HCT116 (cell line): Measurements from ENCODE around the gene NAA60. TPM values are rescaled to one million over a fixed set of nuclear protein-coding genes. Genes with fewer than 3 reads are reported as not detected.

Source experiments
- ATAC-seq: fragments of 200-7000 bp; cut with Tn5 transposase; 2 replicates; pipeline ENCODE4 v1.9.1; 2020; ENCODE audit warnings: mild to moderate bottlenecking, moderate library complexity
- BruUV-seq: library from RNA; stranded (reverse); fragments of 400-500 nt; replicated peaks from 2 replicates; lab custom pipeline; 2021; lab: Mats Ljungman, UMichigan
- CTCF ChIA-PET: fragments of 300-600 bp; sonication (Branson Sonifier 250); formaldehyde crosslinking; loops from one replicate; lab custom pipeline; 2021; ENCODE audit warnings: antibody characterized with exemption; lab: Charles Lee
- POLR2A ChIA-PET: fragments of 300-600, 350-600 bp; sonication (Branson Sonifier 250); formaldehyde crosslinking; loops from one replicate; lab custom pipeline; 2021; ENCODE audit warnings: antibody characterized with exemption; lab: Charles Lee
- RAD21 ChIA-PET, 2 experiments: fragments of 300-600 bp; sonication (Branson Sonifier 250); formaldehyde crosslinking; loops; one replicate each; lab custom pipeline; 2023; ENCODE audit warnings: low total read pairs in 2 of 2; ENCODE audit not compliant: uncharacterized antibody in 2 of 2, unreplicated experiment in 2 of 2, low non-redundant PET in 1 of 2; lab: Charles Lee
- DNase-seq: peaks from one replicate; pipeline ENCODE4 v3.0.0-alpha.2; 2010; ENCODE audit warnings: low read depth, low spot score
- H2AFZ ChIP-seq: fragments of 200-600 bp; shearing (Covaris generic), sonication (generic); 2 replicates; pipeline ENCODE4 v1.6.1; 2017; ENCODE audit warnings: low read depth, mixed run types, mixed read lengths, antibody characterized with exemption, low read length; ENCODE audit not compliant: poor library complexity, severe bottlenecking
- H3K27ac ChIP-seq: 2 replicates; pipeline ENCODE4 v1.5.1; 2012; ENCODE audit warnings: low read depth, low read length
- H3K27me3 ChIP-seq: fragments of 200-600 bp; sonication (generic); 2 replicates; pipeline ENCODE4 v1.6.1; 2016; ENCODE audit warnings: mixed run types, low read length, mixed read lengths; ENCODE audit not compliant: insufficient read depth
- H3K36me3 ChIP-seq, 2 experiments: fragments of 200-500 bp in 1 of 2; fragments of 200-600 bp in 1 of 2; sonication (Bioruptor generic) in 1 of 2; sonication (generic) in 1 of 2; 2 replicates each; pipeline versions ENCODE4 v1.5.1 to v1.6.1; 2014 to 2016; ENCODE audit warnings: low read length in 2 of 2, inconsistent platforms in 1 of 2, mixed read lengths in 1 of 2, mixed run types in 1 of 2; ENCODE audit not compliant: insufficient read depth in 2 of 2, control insufficient read depth in 1 of 2
- H3K4me1 ChIP-seq, 2 experiments: fragments of 200-600 bp in 1 of 2; sonication (generic) in 1 of 2; 2 replicates each; pipeline versions ENCODE4 v1.5.1 to v1.6.1; 2012 to 2017; ENCODE audit warnings: low read length in 2 of 2, inconsistent platforms in 1 of 2, mild to moderate bottlenecking in 1 of 2, mixed read lengths in 1 of 2, mixed run types in 1 of 2, moderate library complexity in 1 of 2; ENCODE audit not compliant: insufficient read depth in 2 of 2, control insufficient read depth in 1 of 2
- H3K4me2 ChIP-seq: fragments of 200-600 bp; sonication (generic); 2 replicates; pipeline ENCODE4 v1.6.1; 2017; ENCODE audit warnings: mixed run types, low read length, mixed read lengths
- H3K4me3 ChIP-seq, 2 experiments: fragments of 200-600 bp in 1 of 2; sonication (generic) in 1 of 2; replicated peaks in 1 of 2; 2 replicates each; pipeline ENCODE4 v1.5.1; 2011 to 2016; ENCODE audit warnings: low read length in 2 of 2, control low read depth in 1 of 2, low read depth in 1 of 2, mild to moderate bottlenecking in 1 of 2, mixed read lengths in 1 of 2, mixed run types in 1 of 2
- H3K79me2 ChIP-seq: fragments of 200-600 bp; sonication (generic); 2 replicates; pipeline ENCODE4 v1.6.1; 2017; ENCODE audit warnings: mild to moderate bottlenecking, mixed run types, low read length, moderate library complexity, mixed read lengths; ENCODE audit not compliant: insufficient read depth
- H3K9ac ChIP-seq: fragments of 200-600 bp; sonication (generic); 2 replicates; pipeline ENCODE4 v1.6.1; 2016; ENCODE audit warnings: low read length, mixed read lengths
- H3K9me2 ChIP-seq: fragments of 200-600 bp; sonication (generic), shearing (Covaris generic); 2 replicates; pipeline ENCODE4 v1.6.1; 2017; ENCODE audit warnings: mixed run types, mild to moderate bottlenecking, moderate library complexity; ENCODE audit not compliant: insufficient read depth
- H3K9me3 ChIP-seq, 2 experiments: fragments of 200-500 bp in 1 of 2; fragments of 200-600 bp in 1 of 2; sonication (Bioruptor generic) in 1 of 2; sonication (generic) in 1 of 2; 2 replicates each; pipeline ENCODE4 v1.6.1; 2014 to 2017; ENCODE audit warnings: low read length in 2 of 2, mixed read lengths in 2 of 2, inconsistent platforms in 1 of 2, low read depth in 1 of 2, mild to moderate bottlenecking in 1 of 2, mixed run types in 1 of 2, moderate library complexity in 1 of 2; ENCODE audit not compliant: control insufficient read depth in 1 of 2, insufficient read depth in 1 of 2
- H4K20me1 ChIP-seq: fragments of 200-600 bp; sonication (generic), shearing (Covaris generic); 2 replicates; pipeline ENCODE4 v1.6.1; 2017; ENCODE audit warnings: mixed run types, mild to moderate bottlenecking, moderate library complexity; ENCODE audit not compliant: insufficient read depth
- ATF3 ChIP-seq: IDR thresholded peaks from 2 replicates; pipeline ENCODE4 v1.6.1; 2012
- EZH2 ChIP-seq: fragments of 200-600 bp; sonication (generic); IDR thresholded peaks from 2 replicates; pipeline ENCODE4 v1.6.1; 2017; ENCODE audit warnings: antibody characterized with exemption, mixed run types
- EZH2phosphoT487 ChIP-seq: fragments of 200-600 bp; IDR thresholded peaks from 2 replicates; pipeline ENCODE4 v1.6.1; 2018; ENCODE audit warnings: antibody characterized with exemption, borderline replicate concordance
- FOSL1 ChIP-seq: IDR thresholded peaks from 2 replicates; pipeline ENCODE4 v1.6.1; 2012; ENCODE audit warnings: low read depth
- MAX ChIP-seq: IDR thresholded peaks from 2 replicates; pipeline ENCODE4 v1.6.1; 2012
- RAD21 ChIP-seq: IDR thresholded peaks from 2 replicates; pipeline ENCODE4 v1.6.1; 2012; ENCODE audit warnings: low read depth, mild to moderate bottlenecking
- REST ChIP-seq: IDR thresholded peaks from 2 replicates; pipeline ENCODE4 v1.6.1; 2012; ENCODE audit warnings: low read depth
- SIN3A ChIP-seq: IDR thresholded peaks from 2 replicates; pipeline ENCODE4 v1.6.1; 2012; ENCODE audit warnings: low read depth
- ZFX ChIP-seq: fragments of 450-650 bp; IDR thresholded peaks from 2 replicates; pipeline ENCODE4 v1.6.1; 2017
- intact Hi-C: fragments of 100-400 bp; cut with micrococcal nuclease; formaldehyde crosslinking; loops from 2 replicates; pipeline ENCODE4 v1.10.0; 2022
- total RNA-seq: library from RNA; stranded (reverse); gene quantifications from one replicate; pipeline ENCODE4 v1.2.1, GENCODE V29; 2021; ENCODE audit not compliant: unreplicated experiment

NAA60 gene
- total RNA-seq, 1 experiment from 2014 or later, result 32.2 TPM

- ChIA-PET POLR2A (no interaction called here), CTCF (no interaction called here), RAD21 (no interaction called here)
- Histone ChIP-seq H3K9me3 (no peaks in the 10 kb centered on the region), H3K4me2 (no peak overlapping the region), H3K36me3 (peaks cover 1 to 8% of the 10 kb centered on the region in 2 experiments; a peak in 3 of 4 replicates), H3K27me3 (no peaks in the 10 kb centered on the region), H3K27ac (no peak overlapping the region), H3K9ac (no peak overlapping the region), H3K4me3 (no peak overlapping the region), H4K20me1 (no peaks in the 10 kb centered on the region), H3K9me2 (no peaks in the 10 kb centered on the region), H3K4me1 (no peaks in the 10 kb centered on the region), H3K79me2 (peaks cover 81% of the 10 kb centered on the region), H2AFZ (no peak overlapping the region)
- no peak for TF ChIP-seq EZH2
- TF ChIP-seq FOSL1, result no peak
- TF ChIP-seq REST, result no peak
- TF ChIP-seq RAD21, result no peak
- TF ChIP-seq EZH2phosphoT487, result no peak
- no peak for TF ChIP-seq SIN3A
- no peak for TF ChIP-seq ZFX
- TF ChIP-seq ATF3, result no peak
- TF ChIP-seq MAX, result no peak
- intact Hi-C loops, result no loop called here
- BruUV-seq, result no TSS peak
- ATAC-seq (no peak), DNase-seq (no peak)
These were observed 32.3 kb downstream of the NAA60 start for GRCh38 chr16:3475604-3476375.
